ENCODE data around the gene SLC2A11.

The SLC2A11 gene

GRCh38 chr22:23832226-23833016 is 25.3 kb upstream of the SLC2A11 start:
- DNase-seq (ENCODE audit: low read depth): no peak

- no peak for DNase-seq (ENCODE audit: low read depth)
These were observed 24.5 kb upstream of the SLC2A11 start for GRCh38 chr22:23833017-23833751.

- no peak for DNase-seq (ENCODE audit: low read depth)
These were observed 23.8 kb upstream of the SLC2A11 start for GRCh38 chr22:23833911-23834317.

- DNase-seq (ENCODE audit: low read depth): no peak
These were observed 23.3 kb upstream of the SLC2A11 start for GRCh38 chr22:23834406-23834792.

- DNase-seq (ENCODE audit: low read depth): no peak
These were observed 22.7 kb upstream of the SLC2A11 start for GRCh38 chr22:23834793-23835483.

GRCh38 chr22:23835484-23836144 is 22.1 kb upstream of the SLC2A11 start:
- DNase-seq (ENCODE audit: low read depth): no peak

GRCh38 chr22:23836281-23836680 is 21.4 kb upstream of the SLC2A11 start:
- DNase-seq (ENCODE audit: low read depth): no peak

- DNase-seq (ENCODE audit: low read depth): no peak
These were observed 20.8 kb upstream of the SLC2A11 start for GRCh38 chr22:23836692-23837495.

GRCh38 chr22:23837496-23837859 is 20.2 kb upstream of the SLC2A11 start:
- DNase-seq (ENCODE audit: low read depth): no peak

GRCh38 chr22:23837911-23838680 is 19.6 kb upstream of the SLC2A11 start:
- no peak for DNase-seq (ENCODE audit: low read depth)

- DNase-seq (ENCODE audit: low read depth): peak; percentile 93
These were observed 18.8 kb upstream of the SLC2A11 start, which contains the start of gene DERL3 for GRCh38 chr22:23838681-23839468. Gene DERL3 (minus strand): TSS chr22:23839006. CDS start chr22:23838987, 19 bp downstream.

GRCh38 chr22:23840026-23840425 is 17.6 kb upstream of the SLC2A11 start:
- no peak for DNase-seq (ENCODE audit: low read depth)

GRCh38 chr22:23841292-23841691 is 16.4 kb upstream of the SLC2A11 start:
- no peak for DNase-seq (ENCODE audit: low read depth)

- no peak for DNase-seq (ENCODE audit: low read depth)
These were observed 15.8 kb upstream of the SLC2A11 start for GRCh38 chr22:23841736-23842445.

GRCh38 chr22:23842599-23842998 is 15.1 kb upstream of the SLC2A11 start:
- no peak for DNase-seq (ENCODE audit: low read depth)

- DNase-seq (ENCODE audit: low read depth): no peak
These were observed 12.9 kb upstream of the SLC2A11 start for GRCh38 chr22:23844739-23845202.

- no peak for DNase-seq (ENCODE audit: low read depth)
These were observed 12.2 kb upstream of the SLC2A11 start for GRCh38 chr22:23845265-23846080.

- no peak for DNase-seq (ENCODE audit: low read depth)
These were observed 11.6 kb upstream of the SLC2A11 start for GRCh38 chr22:23846081-23846469.
